Activated CD4-positive, alpha-beta memory T cell treated with anti-CD3 and anti-CD28 coated beads, Interleukin-2, amount 10 ng/mL, durations not matched to agents 7 days and 5 days (primary cell): Measurements from ENCODE around the gene SYNGR4. TPM values are rescaled to one million over a fixed set of nuclear protein-coding genes. Genes with fewer than 3 reads are reported as not detected.
"Not testable (repeated sequence)": the region's sequence is repeated elsewhere in the genome, so short reads cannot be mapped to it uniquely, and the experiment has no call there.

ENCODE experiments used
- CTCF ChIA-PET: fragments of 350-600 bp; sonication (Branson Sonifier 250); formaldehyde crosslinking; loops from one replicate; lab custom pipeline; 2021; ENCODE audit warnings: antibody characterized with exemption, inconsistent platforms; lab: Charles Lee
- POLR2A ChIA-PET: fragments of 350-600 bp; sonication (Branson Sonifier 250); formaldehyde crosslinking; loops from one replicate; lab custom pipeline; 2021; ENCODE audit warnings: antibody characterized with exemption; lab: Charles Lee
- DNase-seq: peaks from one replicate; pipeline ENCODE4 v3.0.0-alpha.2; 2020
- H3K27ac Mint-ChIP-seq: one replicate; pipeline ENCODE4 v1.8.0; 2021; ENCODE audit warnings: mild to moderate bottlenecking, mixed read lengths
- H3K27me3 Mint-ChIP-seq: one replicate; pipeline ENCODE4 v1.8.0; 2021; ENCODE audit warnings: mixed read lengths
- H3K36me3 Mint-ChIP-seq: one replicate; pipeline ENCODE4 v1.8.0; 2021; ENCODE audit warnings: low read depth, mixed read lengths
- H3K4me1 Mint-ChIP-seq: one replicate; pipeline ENCODE4 v1.8.0; 2021; ENCODE audit warnings: mixed read lengths
- H3K4me3 Mint-ChIP-seq: one replicate; pipeline ENCODE4 v1.8.0; 2021; ENCODE audit warnings: mild to moderate bottlenecking, mixed read lengths
- H3K9me3 Mint-ChIP-seq: one replicate; pipeline ENCODE4 v1.8.0; 2021; ENCODE audit warnings: mixed read lengths
- total RNA-seq, 2 experiments: library from RNA; stranded (reverse); gene quantifications; one replicate each; pipeline ENCODE4 v1.2.3, GENCODE V29; 2021

The SYNGR4 gene
- total RNA-seq, 2 experiments from 2014 or later: 0.28 TPM; not detected in 1

- H3K27ac Mint-ChIP-seq: no peak overlapping the region
- no peaks in the 10 kb centered on the region for H3K27me3 Mint-ChIP-seq
- H3K4me1 Mint-ChIP-seq: no peaks in the 10 kb centered on the region
- POLR2A ChIA-PET: interaction anchor here (1.7 kb wide), 1 partner anchor 10 kb away, joined by 5 read pairs; the partner anchor contains the start of gene KDELR1
- CTCF ChIA-PET: interaction anchor here (1.8 to 2.0 kb wide), 2 partner anchors 10 to 17 kb away, joined by 4 to 11 read pairs; partner anchors contain the start of genes KDELR1, SYNGR4 and TMEM143
- H3K9me3 Mint-ChIP-seq: no peaks in the 10 kb centered on the region
- H3K36me3 Mint-ChIP-seq: peaks cover 32% of the 10 kb centered on the region
- no peak for DNase-seq
- H3K4me3 Mint-ChIP-seq: no peak overlapping the region
Observed at GRCh38 chr19:48381178-48381950, 17.2 kb downstream of the SYNGR4 start.

- Mint-ChIP-seq H3K27ac (no peak overlapping the region), H3K27me3 (no peaks in the 10 kb centered on the region), H3K9me3 (no peaks in the 10 kb centered on the region), H3K4me3 (no peak overlapping the region), H3K4me1 (no peaks in the 10 kb centered on the region), H3K36me3 (peaks cover 37% of the 10 kb centered on the region)
- ChIA-PET POLR2A (interaction anchor here (1.7 kb wide), 1 partner anchor 9 kb away, joined by 5 read pairs; the partner anchor contains the start of gene KDELR1), CTCF (interaction anchor here (2.0 kb wide), 1 partner anchor 9 kb away, joined by 11 read pairs; the partner anchor contains the start of gene KDELR1)
- DNase-seq: no peak
Observed at GRCh38 chr19:48382286-48382685, 18.1 kb downstream of the SYNGR4 start.

- DNase-seq: no peak
- H3K4me3 Mint-ChIP-seq: no peak overlapping the region
- POLR2A ChIA-PET: no interaction called here
- H3K27me3 Mint-ChIP-seq: no peaks in the 10 kb centered on the region
- peaks cover 19% of the 10 kb centered on the region for H3K4me1 Mint-ChIP-seq
- CTCF ChIA-PET: no interaction called here
- H3K9me3 Mint-ChIP-seq: no peaks in the 10 kb centered on the region
- H3K27ac Mint-ChIP-seq: no peak overlapping the region
- H3K36me3 Mint-ChIP-seq: peaks cover 49% of the 10 kb centered on the region
Observed at GRCh38 chr19:48385461-48386087, 21.4 kb downstream of the SYNGR4 start.

GRCh38 chr19:48386981-48387380 lies 22.8 kb downstream of the SYNGR4 start:
- DNase-seq: no peak
- Mint-ChIP-seq H3K27me3 (peaks cover 2% of the 10 kb centered on the region), H3K36me3 (peaks cover 48% of the 10 kb centered on the region), H3K4me3 (no peak overlapping the region), H3K27ac (no peak overlapping the region), H3K9me3 (no peaks in the 10 kb centered on the region), H3K4me1 (peaks cover 21% of the 10 kb centered on the region)
- POLR2A ChIA-PET: no interaction called here
- CTCF ChIA-PET: no interaction called here

GRCh38 chr19:48390188-48391099 lies 26.3 kb downstream of the SYNGR4 start:
- Mint-ChIP-seq H3K4me3 (peak overlapping the region; percentile 92), H3K4me1 (peaks cover 25% of the 10 kb centered on the region), H3K36me3 (peaks cover 24% of the 10 kb centered on the region), H3K27ac (peak overlapping the region; percentile 88), H3K9me3 (no peaks in the 10 kb centered on the region), H3K27me3 (peaks cover 28% of the 10 kb centered on the region)
- ChIA-PET CTCF (interaction anchor here (0.9 to 2.7 kb wide), 24 partner anchors 9 to 218 kb away, joined by 3 to 53 read pairs (median 4); partner anchors contain the start of genes GRWD1, SYNGR4 and TMEM143), POLR2A (interaction anchor here (0.7 to 3.3 kb wide), 11 partner anchors 9 to 759 kb away, joined by 3 to 48 read pairs (median 4); partner anchors contain the start of genes SYNGR4 and TMEM143)
- peak; percentile 72 for DNase-seq

GRCh38 chr19:48391100-48392005 lies 27.2 kb downstream of the SYNGR4 start, which contains the start of gene KDELR1:
KDELR1 (minus strand) TSS chr19:48391551; CDS start chr19:48391358, 193 bp downstream.
- Mint-ChIP-seq H3K36me3 (peaks cover 21% of the 10 kb centered on the region), H3K4me3 (peak within 1 kb of the TSS; percentile 92), H3K27me3 (peaks cover 36% of the 10 kb centered on the region), H3K27ac (peak within 1 kb of the TSS; percentile 88), H3K4me1 (peaks cover 28% of the 10 kb centered on the region), H3K9me3 (no peaks in the 10 kb centered on the region)
- DNase-seq: peak; percentile 77
- ChIA-PET CTCF (interaction anchor here (0.5 to 2.7 kb wide), 33 partner anchors 9 to 1060 kb away, joined by 3 to 53 read pairs (median 4); partner anchors contain the start of genes GRWD1, SYNGR4 and TMEM143), POLR2A (interaction anchor here (0.7 to 3.3 kb wide), 16 partner anchors 10 to 758 kb away, joined by 3 to 48 read pairs (median 4); partner anchors contain the start of genes SYNGR4 and TMEM143)

- Mint-ChIP-seq H3K4me1 (peaks cover 28% of the 10 kb centered on the region), H3K27me3 (peaks cover 39% of the 10 kb centered on the region), H3K36me3 (peaks cover 19% of the 10 kb centered on the region)
- H3K27ac Mint-ChIP-seq, H3K9me3 Mint-ChIP-seq, DNase-seq, H3K4me3 Mint-ChIP-seq: not testable (repeated sequence)
- CTCF ChIA-PET: interaction anchor here (0.5 to 2.7 kb wide), 26 partner anchors 9 to 1059 kb away, joined by 3 to 53 read pairs (median 4); partner anchors contain the start of genes SYNGR4 and TMEM143
- POLR2A ChIA-PET: interaction anchor here (0.7 to 3.3 kb wide), 11 partner anchors 9 to 63 kb away, joined by 3 to 48 read pairs (median 4); partner anchors contain the start of genes SYNGR4 and TMEM143
Observed at GRCh38 chr19:48392006-48392344, 27.8 kb downstream of the SYNGR4 start.

GRCh38 chr19:48392860-48393558 lies 28.8 kb downstream of the SYNGR4 start:
- Mint-ChIP-seq H3K4me3 (peak overlapping the region; percentile 43), H3K4me1 (peaks cover 33% of the 10 kb centered on the region), H3K36me3 (peaks cover 19% of the 10 kb centered on the region), H3K9me3 (no peaks in the 10 kb centered on the region), H3K27me3 (peaks cover 49% of the 10 kb centered on the region), H3K27ac (no peak overlapping the region)
- POLR2A ChIA-PET: interaction anchor here (0.9 to 2.0 kb wide), 3 partner anchors 10 to 30 kb away, joined by 3 to 5 read pairs (median 3); no protein-coding TSS in a partner anchor
- CTCF ChIA-PET: interaction anchor here (1.1 kb wide), 1 partner anchor 29 kb away, joined by 3 read pairs; the partner anchor contains the start of genes SYNGR4 and TMEM143
- no peak for DNase-seq

GRCh38 chr19:48393559-48394330 lies 29.6 kb downstream of the SYNGR4 start, which contains the start of gene GRIN2D:
GRIN2D (plus strand) TSS chr19:48393668; CDS start chr19:48398393, 4,725 bp downstream.
- Mint-ChIP-seq H3K36me3 (peaks cover 13% of the 10 kb centered on the region), H3K4me1 (peaks cover 29% of the 10 kb centered on the region), H3K4me3 (peak within 1 kb of the TSS; percentile 43), H3K27ac (no peak within 1 kb of the TSS), H3K27me3 (peaks cover 51% of the 10 kb centered on the region), H3K9me3 (no peaks in the 10 kb centered on the region)
- ChIA-PET CTCF (interaction anchor here (1.1 kb wide), 1 partner anchor 30 kb away, joined by 3 read pairs; the partner anchor contains the start of genes SYNGR4 and TMEM143), POLR2A (interaction anchor here (0.9 to 2.0 kb wide), 3 partner anchors 9 to 31 kb away, joined by 3 to 5 read pairs (median 3); no protein-coding TSS in a partner anchor)
- DNase-seq: no peak
